Body of pancreas (tissue), 4 donors: ENCODE results near the gene ARHGAP22.

Experiments used
- POLR2A ChIP-seq, 3 donors: fragments of 450-650 bp; IDR thresholded peaks; one replicate each; pipeline ENCODE4 v1.6.1; 2016; ENCODE audit warnings: antibody characterized with exemption in 3 of 3, mild to moderate bottlenecking in 2 of 3
- TF ChIP-seq, protein P1 (sequence below), 7 experiments: fragments of 450-650 bp in 4 of 7; fragments of 200-600 bp in 3 of 7; sonication (generic) in 3 of 7; IDR thresholded peaks; one replicate each; pipeline ENCODE4 v1.5.1; 2016 to 2019; ENCODE audit warnings: antibody characterized with exemption in 7 of 7

DNA sequence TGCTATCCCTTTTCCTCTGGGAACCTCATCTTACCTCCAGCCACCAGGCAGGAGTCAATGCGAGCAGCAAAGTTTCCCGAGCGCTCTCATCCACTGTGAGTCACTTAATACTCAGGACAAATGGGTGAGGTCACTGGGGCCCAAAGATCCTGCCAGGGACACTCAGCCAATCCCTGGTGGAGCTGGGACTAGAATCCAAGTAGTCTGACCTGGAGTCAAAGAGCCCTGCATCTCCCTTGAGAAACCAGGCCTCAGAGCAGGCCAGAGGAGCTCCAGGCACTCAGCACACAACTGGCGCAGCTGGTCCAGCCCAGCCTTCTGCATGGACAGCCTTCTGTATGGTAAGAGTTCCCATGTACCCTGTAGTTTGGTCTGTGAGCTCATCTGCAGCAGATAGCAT lies 156.1 kb downstream of the ARHGAP22 start:
- TF ChIP-seq, protein P1, sequence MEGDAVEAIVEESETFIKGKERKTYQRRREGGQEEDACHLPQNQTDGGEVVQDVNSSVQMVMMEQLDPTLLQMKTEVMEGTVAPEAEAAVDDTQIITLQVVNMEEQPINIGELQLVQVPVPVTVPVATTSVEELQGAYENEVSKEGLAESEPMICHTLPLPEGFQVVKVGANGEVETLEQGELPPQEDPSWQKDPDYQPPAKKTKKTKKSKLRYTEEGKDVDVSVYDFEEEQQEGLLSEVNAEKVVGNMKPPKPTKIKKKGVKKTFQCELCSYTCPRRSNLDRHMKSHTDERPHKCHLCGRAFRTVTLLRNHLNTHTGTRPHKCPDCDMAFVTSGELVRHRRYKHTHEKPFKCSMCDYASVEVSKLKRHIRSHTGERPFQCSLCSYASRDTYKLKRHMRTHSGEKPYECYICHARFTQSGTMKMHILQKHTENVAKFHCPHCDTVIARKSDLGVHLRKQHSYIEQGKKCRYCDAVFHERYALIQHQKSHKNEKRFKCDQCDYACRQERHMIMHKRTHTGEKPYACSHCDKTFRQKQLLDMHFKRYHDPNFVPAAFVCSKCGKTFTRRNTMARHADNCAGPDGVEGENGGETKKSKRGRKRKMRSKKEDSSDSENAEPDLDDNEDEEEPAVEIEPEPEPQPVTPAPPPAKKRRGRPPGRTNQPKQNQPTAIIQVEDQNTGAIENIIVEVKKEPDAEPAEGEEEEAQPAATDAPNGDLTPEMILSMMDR (IDR thresholded peaks at IDR 0.05): no peak
- TF ChIP-seq POLR2A (IDR thresholded peaks at IDR 0.05): no peak
